Measurements from ENCODE around the gene NUDCD3. TPM values are rescaled to one million over a fixed set of nuclear protein-coding genes. Genes with fewer than 3 reads are reported as not detected.
A peak's percentile ranks its signal among the peaks of the same experiment; 100 is the strongest.

Gene NUDCD3
- total RNA-seq (2014; rRNA removed; shearing (Covaris generic)) = 42.7 and 52.9 TPM in 2 replicates
- polyA plus RNA-seq (2016; fragmentation: Nextera tagmentation; extraction: Ambion mirVana) = 35.0 and 35.7 TPM in 2 replicates
- long read RNA-seq, full-length matches to known transcripts = 8 of 15 reads
- long read RNA-seq, partial matches to known transcripts = 1 of 15 reads
- long read RNA-seq, other reads (novel, unspliced or antisense) = 6 of 15 reads

- H3K36me3 ChIP-seq (ENCODE audit: insufficient read depth) = no peaks in the 10 kb centered on the region
- H3K27ac Mint-ChIP-seq = peak within 1 kb of the TSS; percentile 99
- H3K4me1 ChIP-seq (ENCODE audit: insufficient read depth) = peaks cover 7% of the 10 kb centered on the region
- H4K20me1 ChIP-seq (replicated peaks; ENCODE audit: insufficient read depth) = peaks cover 36% of the 10 kb centered on the region
- ATAC-seq = peak; percentile 98
- peak within 1 kb of the TSS; percentile 49 for H2AFZ ChIP-seq
- peak within 1 kb of the TSS; percentile 98 for H3K4me3 ChIP-seq
- peaks cover 46% of the 10 kb centered on the region for H3K79me2 ChIP-seq (replicated peaks; ENCODE audit: insufficient read depth)
- peak within 1 kb of the TSS; percentile 94 for H3K4me3 Mint-ChIP-seq
- peaks cover 4% of the 10 kb centered on the region for H3K27me3 Mint-ChIP-seq (ENCODE audit: insufficient read depth, low read depth, poor library complexity)
- H3F3A ChIP-seq (replicated peaks; ENCODE audit: low read depth) = no peaks in the 10 kb centered on the region
- H3K4me1 Mint-ChIP-seq = peaks cover 14% of the 10 kb centered on the region
- peak within 1 kb of the TSS; percentile 78 for H3K4me2 ChIP-seq
- H3K9me3 Mint-ChIP-seq = no peaks in the 10 kb centered on the region; the same call in 1 of the 3 replicates
- DNase-seq (ENCODE audit: low spot score) = peak; percentile 90
- TF ChIP-seq JUNB (IDR thresholded peaks at IDR 0.05; ENCODE audit: unreplicated experiment) (no peak), CREB1 (CRISPR knock-in tag; IDR thresholded peaks at IDR 0.05; ENCODE audit: low read depth) (peak; percentile 53), ETS1 (IDR thresholded peaks at IDR 0.05) (peak; percentile 76), POLR2AphosphoS5 (IDR thresholded peaks at IDR 0.05; ENCODE audit: low read depth) (peak; percentile 80), ZNF114 (CRISPR knock-in tag; IDR thresholded peaks at IDR 0.05) (peak; percentile 86)
- H3K9me2 ChIP-seq (ENCODE audit: insufficient read depth) = no peaks in the 10 kb centered on the region
- H3K27ac ChIP-seq (ENCODE audit: low read depth) = peak within 1 kb of the TSS; percentile 99
- H3K36me3 Mint-ChIP-seq (ENCODE audit: low read depth) = peaks cover 3% of the 10 kb centered on the region; the same call in 2 of the 3 replicates
- no peaks in the 10 kb centered on the region for H3K27me3 ChIP-seq (ENCODE audit: insufficient read depth)
Measured at GRCh38 chr7:44490351-44491200, at the start of gene NUDCD3. Gene NUDCD3, minus strand, starts transcription at chr7:44490658. Its CDS starts 58 bp downstream, at chr7:44490600.

GRCh38 chr7:44539669-44540506 lies 49.4 kb upstream of the NUDCD3 start:
- no peaks in the 10 kb centered on the region for H3K36me3 Mint-ChIP-seq (ENCODE audit: low read depth)
- no peak overlapping the region for H3K4me3 ChIP-seq
- no peaks in the 10 kb centered on the region; the same call in 1 of the 3 replicates for H3K4me1 Mint-ChIP-seq
- H3K27me3 Mint-ChIP-seq (ENCODE audit: insufficient read depth, low read depth, poor library complexity) = peaks cover 10% of the 10 kb centered on the region
- H3K79me2 ChIP-seq (replicated peaks; ENCODE audit: insufficient read depth) = no peaks in the 10 kb centered on the region
- no peaks in the 10 kb centered on the region for H3K27me3 ChIP-seq (ENCODE audit: insufficient read depth)
- H3K4me1 ChIP-seq (ENCODE audit: insufficient read depth) = no peaks in the 10 kb centered on the region
- DNase-seq (ENCODE audit: low spot score) (no peak), ATAC-seq (no peak)
- H3K27ac ChIP-seq (ENCODE audit: low read depth) = no peak overlapping the region
- H3K9me2 ChIP-seq (ENCODE audit: insufficient read depth) = no peaks in the 10 kb centered on the region
- H3K4me3 Mint-ChIP-seq = no peak overlapping the region
- H3K9me3 Mint-ChIP-seq = no peaks in the 10 kb centered on the region
- no peak overlapping the region for H3K4me2 ChIP-seq
- H3F3A ChIP-seq (replicated peaks; ENCODE audit: low read depth) = no peaks in the 10 kb centered on the region
- no peaks in the 10 kb centered on the region for H3K36me3 ChIP-seq (ENCODE audit: insufficient read depth)
- no peak overlapping the region for H2AFZ ChIP-seq
- H4K20me1 ChIP-seq (replicated peaks; ENCODE audit: insufficient read depth) = no peaks in the 10 kb centered on the region
- H3K27ac Mint-ChIP-seq = no peak overlapping the region
- TF ChIP-seq NANOG (IDR thresholded peaks at IDR 0.05; ENCODE audit: borderline replicate concordance) (no peak), CTCF (conservative IDR thresholded peaks at IDR 0.05; ENCODE audit: low read depth in 2 of 2) (no peak), ZNF114 (CRISPR knock-in tag; IDR thresholded peaks at IDR 0.05) (no peak), ZNF331 (CRISPR knock-in tag; IDR thresholded peaks at IDR 0.05; ENCODE audit: low read depth) (no peak), EZH2phosphoT487 (IDR thresholded peaks at IDR 0.05; ENCODE audit: unreplicated experiment) (no peak), REST (IDR thresholded peaks at IDR 0.05; ENCODE audit: unreplicated experiment) (no peak), EZH2 (IDR thresholded peaks at IDR 0.05; ENCODE audit: low read depth, unreplicated experiment) (no peak), ETS1 (IDR thresholded peaks at IDR 0.05) (no peak), STAT1 (IDR thresholded peaks at IDR 0.05; ENCODE audit: unreplicated experiment) (no peak), JUNB (IDR thresholded peaks at IDR 0.05; ENCODE audit: unreplicated experiment) (no peak)
